Endothelial cell of umbilical vein (primary cell): Measurements from ENCODE around the gene URM1. TPM values are rescaled to one million over a fixed set of nuclear protein-coding genes. Genes with fewer than 3 reads are reported as not detected.

ENCODE experiments used
- BruUV-seq: library from RNA; stranded (reverse); fragments of 400-500 nt; replicated peaks from 2 replicates; lab custom pipeline; 2021; lab: Mats Ljungman, UMichigan
- CTCF ChIA-PET: fragments of 300-600, 350-600 bp; sonication (Branson Sonifier 250); formaldehyde crosslinking; loops from one replicate; lab custom pipeline; 2021; ENCODE audit warnings: antibody characterized with exemption, inconsistent platforms; lab: Charles Lee
- POLR2A ChIA-PET: fragments of 300-600, 350-600 bp; sonication (Branson Sonifier 250); formaldehyde crosslinking; loops from one replicate; lab custom pipeline; 2021; ENCODE audit warnings: antibody characterized with exemption, inconsistent platforms; lab: Charles Lee
- DNase-seq: peaks from one replicate; pipeline ENCODE4 v3.0.0-alpha.2; 2011; ENCODE audit warnings: low read depth, low spot score
- FAIRE-seq: peaks from 2 replicates; lab custom pipeline; 2011; peaks lifted over from hg19 to GRCh38; lab: Jason Lieb, UNC
- H2AFZ ChIP-seq: 2 replicates; pipeline ENCODE4 v1.6.0; 2012; ENCODE audit warnings: low read depth, low read length, control low read depth, inconsistent platforms
- H3K27ac ChIP-seq: 2 replicates; pipeline ENCODE4 v1.5.1; 2011; ENCODE audit warnings: low read depth, mild to moderate bottlenecking, control low read depth, low read length, moderate library complexity; ENCODE audit not compliant: insufficient read depth
- H3K27me3 ChIP-seq, 2 experiments: 2 replicates each; pipeline versions ENCODE4 v1.6.0 to v1.6.1; 2011; ENCODE audit warnings: low read length in 2 of 2, mixed read lengths in 1 of 2; ENCODE audit not compliant: control insufficient read depth in 2 of 2, insufficient read depth in 2 of 2
- H3K36me3 ChIP-seq, 2 experiments: 2 replicates in 1 of 2; 3 replicates in 1 of 2; pipeline ENCODE4 v1.5.1; 2011; ENCODE audit warnings: low read length in 2 of 2, mild to moderate bottlenecking in 1 of 2, moderate library complexity in 1 of 2; ENCODE audit not compliant: control insufficient read depth in 2 of 2, insufficient read depth in 2 of 2; ENCODE audit errors: extremely low read depth in 1 of 2
- H3K4me1 ChIP-seq: 3 replicates; pipeline ENCODE4 v1.5.1; 2011; ENCODE audit warnings: mild to moderate bottlenecking, low read length; ENCODE audit not compliant: control insufficient read depth, insufficient read depth; ENCODE audit errors: extremely low read depth
- H3K4me2 ChIP-seq: 2 replicates; pipeline ENCODE4 v1.6.1; 2011; ENCODE audit warnings: low read length, control low read depth, mixed read lengths; ENCODE audit not compliant: insufficient read depth
- H3K4me3 ChIP-seq, 3 experiments: fragments of 200-600 bp in 1 of 3; sonication (generic), shearing (Covaris generic) in 1 of 3; replicated peaks in 1 of 3; 2 replicates each; pipeline ENCODE4 v1.5.1; 2011 to 2016; ENCODE audit warnings: control low read depth in 3 of 3, low read length in 3 of 3, mild to moderate bottlenecking in 2 of 3, inconsistent platforms in 1 of 3, low read depth in 1 of 3, moderate library complexity in 1 of 3; ENCODE audit not compliant: insufficient read depth in 1 of 3
- H3K79me2 ChIP-seq: 2 replicates; pipeline ENCODE4 v1.6.0; 2012; ENCODE audit warnings: low read length, inconsistent platforms; ENCODE audit not compliant: control insufficient read depth, insufficient read depth
- H3K9ac ChIP-seq: replicated peaks from 2 replicates; pipeline ENCODE3; 2011; ENCODE audit warnings: low read length, control low read depth; ENCODE audit not compliant: insufficient read depth; ENCODE audit errors: extremely low read depth
- H3K9me1 ChIP-seq: replicated peaks from 3 replicates; pipeline ENCODE4 v1.6.0; 2011; ENCODE audit warnings: mild to moderate bottlenecking, low read length; ENCODE audit not compliant: control insufficient read depth, insufficient read depth; ENCODE audit errors: extremely low read depth
- H3K9me3 ChIP-seq: replicated peaks from 2 replicates; pipeline ENCODE4 v1.5.1; 2012; ENCODE audit warnings: low read length, inconsistent platforms; ENCODE audit not compliant: control insufficient read depth, insufficient read depth
- H4K20me1 ChIP-seq: replicated peaks from 2 replicates; pipeline ENCODE3; 2011; ENCODE audit warnings: mild to moderate bottlenecking, low read length; ENCODE audit not compliant: control insufficient read depth, insufficient read depth; ENCODE audit errors: extremely low read depth
- EZH2 ChIP-seq: IDR thresholded peaks from 2 replicates; pipeline ENCODE4 v1.6.1; 2012; ENCODE audit warnings: borderline replicate concordance, low read depth, mild to moderate bottlenecking, moderate library complexity, low read length, inconsistent platforms; ENCODE audit not compliant: severe bottlenecking
- FOS ChIP-seq: IDR thresholded peaks from 2 replicates; pipeline ENCODE4 v1.6.1; 2011; ENCODE audit warnings: mild to moderate bottlenecking, low read length, moderate library complexity, borderline replicate concordance; ENCODE audit not compliant: insufficient read depth
- GATA2 ChIP-seq: IDR thresholded peaks from 2 replicates; pipeline ENCODE4 v1.7.0; 2011; ENCODE audit warnings: low read depth, mild to moderate bottlenecking, moderate library complexity, mixed read lengths, low read length; ENCODE audit not compliant: insufficient read length, insufficient read depth
- JUN ChIP-seq: IDR thresholded peaks from 2 replicates; pipeline ENCODE4 v1.6.1; 2011; ENCODE audit warnings: borderline replicate concordance, low read depth; ENCODE audit not compliant: insufficient read length, insufficient read depth
- MYC ChIP-seq: IDR thresholded peaks from one replicate; pipeline ENCODE4 v1.6.1; 2011; ENCODE audit warnings: mild to moderate bottlenecking, low read depth, low read length
- POLR2A ChIP-seq: IDR thresholded peaks from 2 replicates; pipeline ENCODE4 v1.6.1; 2012; ENCODE audit warnings: low read depth, mild to moderate bottlenecking, control low read depth, low read length
- POLR2AphosphoS5 ChIP-seq: IDR thresholded peaks from 2 replicates; pipeline ENCODE4 v1.6.1; 2012; ENCODE audit warnings: low read depth, mild to moderate bottlenecking, control low read depth, low read length, moderate library complexity; ENCODE audit not compliant: insufficient read depth
- dilution Hi-C: fragments of 300-500 bp; cut with MboI; formaldehyde crosslinking; loops from one replicate; pipeline ENCODE4 v1.15.0; 2019; ENCODE audit warnings: low sequenced_read_pairs; ENCODE audit not compliant: extremely low pct_ligation_motif_present
- intact Hi-C: fragments of 100-400 bp; cut with micrococcal nuclease; formaldehyde crosslinking; loops from one replicate; pipeline ENCODE4 v1.10.0; 2022
- polyA plus RNA-seq, 4 experiments: library from polyadenylated mRNA; depleted of rRNA in 3 of 4; stranded (reverse) in 3 of 4; unstranded in 1 of 4; fragments of >200 nt; gene quantifications; 2 replicates each; pipeline versions ENCODE4 v1.2.1 to v1.2.3, GENCODE V29; 2011 to 2012; ENCODE audit warnings: missing spikeins in 1 of 4
- total RNA-seq: library from RNA; stranded (reverse); gene quantifications from 2 replicates; pipeline ENCODE4 v1.2.3, GENCODE V29; 2021
- TF ChIP-seq, protein P1 (sequence below), 2 donors: IDR thresholded peaks; 1 replicate in 1 of 2; 2 replicates in 1 of 2; pipeline ENCODE4 v1.5.1; 2011; ENCODE audit warnings: low read length in 2 of 2, mild to moderate bottlenecking in 2 of 2, moderate library complexity in 2 of 2, control low read depth in 1 of 2, inconsistent platforms in 1 of 2, low read depth in 1 of 2; ENCODE audit not compliant: insufficient read depth in 1 of 2; ENCODE audit errors: extremely low read depth in 1 of 2
- TF ChIP-seq, protein P2 (sequence below): IDR thresholded peaks from 2 replicates; pipeline ENCODE4 v1.6.1; 2011; ENCODE audit not compliant: insufficient read depth, insufficient read length

URM1 gene
- total and polyA plus RNA-seq, 2 donors (not counting 3 experiments of a cell fraction or from before 2014, with no cell fraction given): 86.5 to 100 TPM

DNA sequence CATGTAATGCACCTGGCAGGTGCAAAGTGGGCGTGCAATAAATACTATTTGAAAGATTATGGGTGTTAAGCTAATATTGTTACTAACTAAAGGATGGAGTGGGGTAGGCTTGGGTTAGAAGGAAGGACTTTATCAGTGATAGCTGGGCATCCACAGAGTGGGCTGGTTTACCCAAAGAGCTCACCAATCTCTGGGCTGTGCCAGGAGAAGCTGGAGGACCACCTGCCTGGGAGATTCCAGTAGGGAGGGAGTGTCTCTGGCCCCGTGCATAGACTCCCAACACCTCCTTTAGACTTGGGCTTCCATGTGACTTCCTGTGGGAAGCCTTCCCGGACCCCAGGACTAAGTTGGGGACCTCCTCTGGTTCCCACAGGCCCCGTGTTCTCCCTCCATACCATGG lies 5.6 kb upstream of the URM1 start:
- Histone ChIP-seq H3K36me3 (no peaks in the 10 kb centered on the region), H2AFZ (peak overlapping the region; percentile 56), H3K4me3 (no peak overlapping the region), H3K9me1 (no peaks in the 10 kb centered on the region), H4K20me1 (no peaks in the 10 kb centered on the region), H3K9ac (no peak overlapping the region), H3K79me2 (no peaks in the 10 kb centered on the region), H3K4me2 (no peak overlapping the region), H3K9me3 (no peaks in the 10 kb centered on the region), H3K27me3 (no peaks in the 10 kb centered on the region), H3K27ac (no peak overlapping the region), H3K4me1 (peaks cover 21% of the 10 kb centered on the region)
- BruUV-seq: no TSS peak
- intact Hi-C loops: no loop called here
- no peak for TF ChIP-seq GATA2
- TF ChIP-seq EZH2: no peak
- no peak for TF ChIP-seq POLR2AphosphoS5
- TF ChIP-seq FOS: no peak
- TF ChIP-seq JUN: no peak
- TF ChIP-seq, protein P1, sequence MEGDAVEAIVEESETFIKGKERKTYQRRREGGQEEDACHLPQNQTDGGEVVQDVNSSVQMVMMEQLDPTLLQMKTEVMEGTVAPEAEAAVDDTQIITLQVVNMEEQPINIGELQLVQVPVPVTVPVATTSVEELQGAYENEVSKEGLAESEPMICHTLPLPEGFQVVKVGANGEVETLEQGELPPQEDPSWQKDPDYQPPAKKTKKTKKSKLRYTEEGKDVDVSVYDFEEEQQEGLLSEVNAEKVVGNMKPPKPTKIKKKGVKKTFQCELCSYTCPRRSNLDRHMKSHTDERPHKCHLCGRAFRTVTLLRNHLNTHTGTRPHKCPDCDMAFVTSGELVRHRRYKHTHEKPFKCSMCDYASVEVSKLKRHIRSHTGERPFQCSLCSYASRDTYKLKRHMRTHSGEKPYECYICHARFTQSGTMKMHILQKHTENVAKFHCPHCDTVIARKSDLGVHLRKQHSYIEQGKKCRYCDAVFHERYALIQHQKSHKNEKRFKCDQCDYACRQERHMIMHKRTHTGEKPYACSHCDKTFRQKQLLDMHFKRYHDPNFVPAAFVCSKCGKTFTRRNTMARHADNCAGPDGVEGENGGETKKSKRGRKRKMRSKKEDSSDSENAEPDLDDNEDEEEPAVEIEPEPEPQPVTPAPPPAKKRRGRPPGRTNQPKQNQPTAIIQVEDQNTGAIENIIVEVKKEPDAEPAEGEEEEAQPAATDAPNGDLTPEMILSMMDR (IDR thresholded peaks at IDR 0.05; ENCODE audit: extremely low read depth in 1 of 2, insufficient read depth in 1 of 2, low read depth in 1 of 2, low read length in 2 of 2): no peak
- TF ChIP-seq, protein P2, sequence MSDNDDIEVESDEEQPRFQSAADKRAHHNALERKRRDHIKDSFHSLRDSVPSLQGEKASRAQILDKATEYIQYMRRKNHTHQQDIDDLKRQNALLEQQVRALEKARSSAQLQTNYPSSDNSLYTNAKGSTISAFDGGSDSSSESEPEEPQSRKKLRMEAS: no peak
- TF ChIP-seq POLR2A: no peak
- no peak for TF ChIP-seq MYC
- DNase-seq: no peak
- ChIA-PET POLR2A (no interaction called here), CTCF (interaction anchor here (1.0 to 1.1 kb wide), 2 partner anchors 24 to 55 kb away, joined by 3 to 5 read pairs; partner anchors contain the start of gene CERCAM)
- FAIRE-seq: no peak
- dilution Hi-C loops: no loop called here
